ENCODE measurements around the gene ECI1.
A peak's percentile ranks its signal among the peaks of the same experiment; 100 is the strongest.
"Not testable (repeated sequence)": the region's sequence is repeated elsewhere in the genome, so short reads cannot be mapped to it uniquely, and the experiment has no call there.

The ECI1 gene

DNA sequence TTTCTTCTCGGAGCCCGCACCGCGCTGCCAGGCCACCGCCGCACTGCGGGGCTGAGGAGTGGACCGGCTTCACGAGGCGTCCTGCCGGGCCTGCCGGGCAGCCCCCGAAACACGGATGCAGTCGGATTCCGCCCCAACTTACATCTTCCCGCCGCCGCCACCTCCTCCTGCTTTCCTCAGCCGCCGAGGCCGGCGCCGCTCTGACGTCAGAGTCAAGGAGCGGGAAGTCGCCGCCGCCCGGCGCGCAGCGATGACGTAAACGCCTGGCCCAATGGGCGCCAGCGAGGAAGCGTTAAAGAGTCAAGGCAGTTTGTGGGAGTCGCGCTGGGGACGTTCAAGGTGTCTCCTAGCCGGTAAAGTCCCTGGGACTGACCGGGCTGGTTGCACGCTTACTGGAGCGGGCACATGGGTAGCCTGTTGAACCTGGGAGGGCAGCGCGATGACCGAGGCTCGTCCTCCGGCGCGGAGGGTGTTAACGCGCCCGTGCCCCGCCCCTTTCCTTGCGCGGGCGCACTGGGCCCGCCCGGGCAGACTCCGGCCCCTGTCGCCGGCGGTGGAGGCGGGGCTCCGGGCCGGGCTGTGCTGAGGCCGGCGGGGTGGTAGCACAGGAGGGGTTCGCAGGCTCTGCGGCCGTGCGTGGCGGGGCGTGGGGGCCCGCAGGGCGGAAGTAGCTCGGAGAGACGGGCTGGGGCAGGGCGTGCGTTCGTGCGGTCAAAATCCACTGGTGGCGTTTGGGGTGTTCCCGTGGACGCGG, 16.7 kb upstream of the ECI1 start, which contains the start of gene RNPS1:
Gene RNPS1 (minus strand): TSS at position 214 of the 754 bp plus-strand sequence. CDS start 3,483 bp downstream, outside the sequence.
- H3K9me3 ChIP-seq (ENCODE audit: control insufficient read depth, insufficient read depth, low read depth, low read length): no peaks in the 10 kb centered on the region
- peak within 1 kb of the TSS; percentile 93 for H3K9ac ChIP-seq (ENCODE audit: low read length)
- peaks cover 26% of the 10 kb centered on the region for H3K36me3 ChIP-seq (ENCODE audit: control insufficient read depth, insufficient read depth, low read length)
- H3K4me1 ChIP-seq (ENCODE audit: control insufficient read depth, insufficient read depth, low read length): peaks cover 7% of the 10 kb centered on the region; the same call in 1 of the 2 replicates
- H3K27ac ChIP-seq (ENCODE audit: low read depth, low read length): peak within 1 kb of the TSS; percentile 96
- H3K4me3 ChIP-seq (ENCODE audit: low read depth, low read length): peak within 1 kb of the TSS; percentile 94
- H3K27me3 ChIP-seq (ENCODE audit: control insufficient read depth, insufficient read depth, low read length): no peaks in the 10 kb centered on the region

DNA sequence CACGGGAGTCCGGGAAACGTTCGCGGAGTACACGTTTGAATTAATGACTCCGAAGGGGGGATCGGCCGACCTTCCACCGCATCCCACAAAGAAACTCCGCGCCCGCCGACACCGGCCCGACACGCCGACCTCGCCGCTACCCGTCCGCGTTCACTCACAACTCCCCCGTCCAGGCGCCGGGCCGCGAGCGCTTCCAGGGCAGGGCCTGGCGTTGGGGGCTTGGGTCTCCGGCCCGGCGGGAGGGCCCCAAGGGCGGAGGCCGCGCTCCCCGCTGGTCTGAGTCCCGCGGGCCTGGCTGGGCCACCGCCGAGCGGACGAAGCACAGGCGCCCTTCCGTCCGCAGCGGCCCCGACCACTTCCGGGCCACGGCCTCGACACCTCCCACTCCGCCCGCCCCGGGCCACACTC, 16.1 kb upstream of the ECI1 start:
- H3K27me3 ChIP-seq (ENCODE audit: control insufficient read depth, insufficient read depth, low read length); H3K9me3 ChIP-seq (ENCODE audit: control insufficient read depth, insufficient read depth, low read depth, low read length); H3K4me1 ChIP-seq (ENCODE audit: control insufficient read depth, insufficient read depth, low read length): not testable (repeated sequence)
- Histone ChIP-seq H3K36me3 (ENCODE audit: control insufficient read depth, insufficient read depth, low read length) (peaks cover 32% of the 10 kb centered on the region), H3K4me3 (ENCODE audit: low read depth, low read length) (peak overlapping the region; percentile 94), H3K9ac (ENCODE audit: low read length) (peak overlapping the region; percentile 93), H3K27ac (ENCODE audit: low read depth, low read length) (peak overlapping the region; percentile 96)

DNA sequence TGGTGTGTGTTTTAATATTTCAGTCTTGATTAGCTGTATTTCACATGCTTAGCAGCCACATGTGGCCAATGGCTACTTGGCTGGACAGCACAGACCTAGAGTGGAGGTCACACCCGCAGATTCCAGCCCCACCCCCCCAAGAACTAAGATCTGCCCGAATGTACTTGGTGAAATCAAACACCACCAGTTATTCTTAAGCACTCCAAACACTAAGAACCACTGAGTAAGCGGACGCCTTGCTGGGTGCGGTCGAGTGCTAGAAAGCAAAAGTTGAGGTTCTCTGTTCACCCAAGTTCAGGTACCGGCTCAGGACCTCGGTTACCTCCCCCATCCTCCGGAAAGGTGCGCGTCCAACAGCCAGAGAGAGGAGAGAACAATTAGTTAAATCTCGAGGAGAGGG, 15.5 kb upstream of the ECI1 start:
- peaks cover 38% of the 10 kb centered on the region for H3K36me3 ChIP-seq (ENCODE audit: control insufficient read depth, insufficient read depth, low read length)
- H3K9ac ChIP-seq (ENCODE audit: low read length): peak overlapping the region; percentile 93
- not testable (repeated sequence) for H3K4me1 ChIP-seq (ENCODE audit: control insufficient read depth, insufficient read depth, low read length); H3K9me3 ChIP-seq (ENCODE audit: control insufficient read depth, insufficient read depth, low read depth, low read length); H3K27me3 ChIP-seq (ENCODE audit: control insufficient read depth, insufficient read depth, low read length)
- H3K4me3 ChIP-seq (ENCODE audit: low read depth, low read length): peak overlapping the region; percentile 94
- peak overlapping the region; percentile 96; the same call in 1 of the 2 replicates for H3K27ac ChIP-seq (ENCODE audit: low read depth, low read length)

DNA sequence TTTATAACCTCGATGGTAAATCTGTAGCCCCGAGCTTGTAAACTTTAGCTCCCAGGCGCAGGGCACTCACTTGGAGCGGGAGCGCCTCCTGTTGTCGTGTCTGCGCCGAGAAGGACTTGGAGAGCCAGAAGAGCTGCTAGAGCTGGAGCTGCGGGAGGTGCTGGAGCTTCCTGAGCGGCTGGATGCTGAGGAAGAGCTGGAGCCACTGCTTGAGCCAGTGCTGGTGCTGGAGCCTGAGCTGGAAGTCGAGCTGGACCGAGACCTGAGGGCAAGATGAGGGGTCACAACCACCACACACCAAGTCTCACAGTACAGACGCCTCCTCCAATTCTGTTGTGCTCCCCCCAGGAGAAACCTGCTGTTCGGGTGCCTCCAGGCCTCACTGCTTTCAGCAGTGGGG, 11.6 kb upstream of the ECI1 start:
- H3K27ac ChIP-seq (ENCODE audit: low read depth, low read length); H3K9me3 ChIP-seq (ENCODE audit: control insufficient read depth, insufficient read depth, low read depth, low read length); H3K9ac ChIP-seq (ENCODE audit: low read length); H3K27me3 ChIP-seq (ENCODE audit: control insufficient read depth, insufficient read depth, low read length); H3K4me3 ChIP-seq (ENCODE audit: low read depth, low read length); H3K4me1 ChIP-seq (ENCODE audit: control insufficient read depth, insufficient read depth, low read length): not testable (repeated sequence)
- peaks cover 76% of the 10 kb centered on the region for H3K36me3 ChIP-seq (ENCODE audit: control insufficient read depth, insufficient read depth, low read length)

DNA sequence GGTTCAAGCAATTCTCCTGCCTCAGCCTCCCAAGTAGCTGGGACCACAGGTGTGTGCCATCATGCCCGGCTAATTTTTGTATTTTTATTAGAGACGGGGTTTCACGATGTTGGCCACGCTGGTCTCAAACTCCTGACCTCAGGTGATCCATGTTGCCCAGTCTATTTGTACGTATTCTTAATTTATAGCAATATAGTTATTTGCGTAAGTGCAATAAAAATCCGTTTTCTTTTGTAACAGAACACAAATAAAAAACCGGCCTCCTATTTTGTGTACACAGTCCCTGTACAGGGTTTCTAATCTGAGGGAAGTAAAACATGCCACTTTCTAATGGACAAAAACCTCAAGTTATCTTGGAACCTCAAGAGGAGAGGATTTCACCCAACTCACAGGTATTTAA, 8.9 kb upstream of the ECI1 start:
- peaks cover 99% of the 10 kb centered on the region for H3K36me3 ChIP-seq (ENCODE audit: control insufficient read depth, insufficient read depth, low read length)

DNA sequence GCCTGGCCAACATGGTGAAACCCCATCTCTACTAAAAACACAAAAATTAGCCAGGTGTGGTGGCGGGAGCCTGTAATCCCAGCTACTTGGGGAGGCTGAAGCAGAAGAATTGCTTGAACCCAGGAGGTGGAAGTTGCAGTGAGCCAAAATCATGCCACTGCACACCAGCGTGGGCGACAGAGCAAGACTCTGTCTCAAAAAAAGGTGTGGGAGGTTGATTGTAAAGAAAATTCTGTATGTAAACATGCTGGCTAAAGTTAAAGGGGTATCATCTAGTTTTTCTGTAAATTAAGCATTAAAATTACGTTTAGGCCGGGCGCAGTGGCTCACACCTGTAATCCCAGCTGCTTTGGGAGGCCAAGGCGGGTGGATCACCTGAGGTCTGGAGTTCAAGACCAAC, 7.1 kb upstream of the ECI1 start:
- H3K9ac ChIP-seq (ENCODE audit: low read length): not testable (repeated sequence)

More for the DNA sequence above, 8.9 kb upstream of the ECI1 start:
- Histone ChIP-seq H3K4me1 (ENCODE audit: control insufficient read depth, insufficient read depth, low read length) (no peaks in the 10 kb centered on the region), H3K4me3 (ENCODE audit: low read depth, low read length) (no peak overlapping the region), H3K9me3 (ENCODE audit: control insufficient read depth, insufficient read depth, low read depth, low read length) (no peaks in the 10 kb centered on the region), H3K27ac (ENCODE audit: low read depth, low read length) (no peak overlapping the region), H3K27me3 (ENCODE audit: control insufficient read depth, insufficient read depth, low read length) (no peaks in the 10 kb centered on the region), H3K9ac (ENCODE audit: low read length) (no peak overlapping the region)

DNA sequence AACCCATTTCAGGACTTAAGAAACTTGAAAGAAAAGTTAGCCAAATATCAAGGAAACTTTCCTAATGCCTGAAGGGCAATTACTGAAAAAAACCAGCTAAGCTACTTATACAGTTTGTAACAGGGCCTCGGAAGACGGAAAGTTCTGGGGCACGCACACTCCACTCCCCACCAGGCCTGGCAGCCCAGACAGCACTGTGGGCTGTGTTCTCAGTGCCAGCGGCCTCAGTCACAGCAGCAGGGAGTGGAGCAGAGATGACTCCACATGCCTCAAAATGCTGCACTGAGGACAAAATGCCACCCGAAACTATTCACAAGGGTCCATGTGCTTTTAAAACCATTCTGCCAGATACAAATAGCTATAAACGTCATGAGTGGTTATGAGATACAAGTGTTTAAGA, 6.3 kb upstream of the ECI1 start:
- no peak overlapping the region for H3K9ac ChIP-seq (ENCODE audit: low read length)
- no peaks in the 10 kb centered on the region for H3K27me3 ChIP-seq (ENCODE audit: control insufficient read depth, insufficient read depth, low read length)
- H3K9me3 ChIP-seq (ENCODE audit: control insufficient read depth, insufficient read depth, low read depth, low read length): no peaks in the 10 kb centered on the region
- H3K27ac ChIP-seq (ENCODE audit: low read depth, low read length): no peak overlapping the region
- H3K36me3 ChIP-seq (ENCODE audit: control insufficient read depth, insufficient read depth, low read length): peaks cover 98% of the 10 kb centered on the region
- H3K4me3 ChIP-seq (ENCODE audit: low read depth, low read length): no peak overlapping the region
- H3K4me1 ChIP-seq (ENCODE audit: control insufficient read depth, insufficient read depth, low read length): 0 out of 2 replicates have a peak, but pooled peaks cover 1% of the 10 kb centered on the region

More for the DNA sequence above, 7.1 kb upstream of the ECI1 start:
- H3K4me3 ChIP-seq (ENCODE audit: low read depth, low read length); H3K9me3 ChIP-seq (ENCODE audit: control insufficient read depth, insufficient read depth, low read depth, low read length); H3K4me1 ChIP-seq (ENCODE audit: control insufficient read depth, insufficient read depth, low read length); H3K27me3 ChIP-seq (ENCODE audit: control insufficient read depth, insufficient read depth, low read length); H3K27ac ChIP-seq (ENCODE audit: low read depth, low read length): not testable (repeated sequence)
- H3K36me3 ChIP-seq (ENCODE audit: control insufficient read depth, insufficient read depth, low read length): peaks cover 98% of the 10 kb centered on the region

DNA sequence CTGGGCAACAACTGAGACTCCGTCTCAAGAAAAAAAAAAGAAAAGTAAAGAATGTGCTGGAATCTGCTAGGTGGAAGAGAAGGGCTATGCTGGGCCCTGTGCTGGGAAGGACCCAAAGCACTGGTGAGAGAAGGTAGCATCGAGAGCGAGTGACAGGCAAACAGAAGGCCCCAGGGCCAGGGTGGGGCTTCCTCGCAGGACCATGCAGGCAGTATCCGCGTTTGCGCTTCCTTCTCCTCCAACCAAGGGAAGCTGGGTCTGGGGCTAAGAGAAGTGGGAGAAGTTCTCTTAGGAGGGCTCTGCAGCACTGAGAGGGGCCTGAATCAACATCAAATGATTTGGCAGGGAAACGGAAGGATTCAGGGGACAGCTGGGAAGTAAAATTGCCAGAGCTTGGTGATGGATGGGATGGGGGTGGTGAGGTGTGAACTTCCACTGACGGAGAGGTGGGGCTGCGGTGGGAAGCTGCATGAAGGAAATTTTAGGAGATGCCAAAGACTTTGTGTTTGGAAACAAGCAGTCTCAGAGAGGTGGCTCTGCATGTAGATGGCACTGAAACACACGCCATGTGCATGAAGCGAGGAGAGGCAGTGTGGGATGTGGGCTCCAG, 5.2 kb upstream of the ECI1 start:
- Histone ChIP-seq H3K4me1 (ENCODE audit: control insufficient read depth, insufficient read depth, low read length) (peaks cover 10% of the 10 kb centered on the region; the same call in 1 of the 2 replicates), H3K9me3 (ENCODE audit: control insufficient read depth, insufficient read depth, low read depth, low read length) (no peaks in the 10 kb centered on the region), H3K4me3 (ENCODE audit: low read depth, low read length) (no peak overlapping the region), H3K36me3 (ENCODE audit: control insufficient read depth, insufficient read depth, low read length) (peaks cover 95% of the 10 kb centered on the region), H3K27ac (ENCODE audit: low read depth, low read length) (no peak overlapping the region), H3K27me3 (ENCODE audit: control insufficient read depth, insufficient read depth, low read length) (no peaks in the 10 kb centered on the region), H3K9ac (ENCODE audit: low read length) (no peak overlapping the region)

DNA sequence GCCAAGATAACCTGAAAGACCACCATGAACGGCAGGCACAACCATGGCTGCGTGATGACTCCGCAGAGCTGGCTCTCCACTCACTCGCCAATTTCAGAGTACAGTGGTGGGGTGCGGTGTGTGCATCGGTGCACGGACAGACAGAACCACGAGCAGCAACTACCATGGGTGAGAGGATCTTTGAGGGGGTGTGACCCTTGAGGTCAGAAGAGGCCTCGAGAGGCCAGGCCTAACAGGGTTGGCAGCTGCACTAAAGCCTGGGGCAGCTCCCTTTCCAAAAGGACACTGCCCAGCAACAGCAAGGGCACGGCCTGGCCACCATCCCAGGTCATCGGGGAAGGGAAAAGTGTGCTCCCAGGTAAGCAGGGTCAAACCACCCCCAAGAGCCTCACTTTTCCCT, 1.9 kb upstream of the ECI1 start:
- Histone ChIP-seq H3K9me3 (ENCODE audit: control insufficient read depth, insufficient read depth, low read depth, low read length) (no peaks in the 10 kb centered on the region), H3K4me3 (ENCODE audit: low read depth, low read length) (no peak overlapping the region), H3K27ac (ENCODE audit: low read depth, low read length) (no peak overlapping the region), H3K4me1 (ENCODE audit: control insufficient read depth, insufficient read depth, low read length) (peaks cover 10% of the 10 kb centered on the region; the same call in 1 of the 2 replicates), H3K36me3 (ENCODE audit: control insufficient read depth, insufficient read depth, low read length) (peaks cover 71% of the 10 kb centered on the region), H3K27me3 (ENCODE audit: control insufficient read depth, insufficient read depth, low read length) (no peaks in the 10 kb centered on the region), H3K9ac (ENCODE audit: low read length) (no peak overlapping the region)

DNA sequence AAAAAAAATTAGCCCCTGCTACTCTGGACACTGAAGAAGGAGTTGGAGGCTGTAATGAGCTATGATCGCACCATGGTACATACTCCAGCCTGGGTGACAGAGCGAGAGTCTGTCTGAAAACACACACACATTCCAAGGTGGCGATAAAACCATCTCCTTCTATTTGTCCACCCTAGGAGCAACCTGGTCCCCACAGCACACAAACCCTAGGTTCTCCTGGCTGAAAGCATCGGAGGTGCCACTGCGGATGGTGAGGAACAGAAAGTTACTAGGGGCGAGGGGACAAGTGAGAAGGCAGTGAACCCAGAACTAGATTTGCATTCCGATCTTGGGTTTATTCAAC, 1.4 kb upstream of the ECI1 start:
- no peaks in the 10 kb centered on the region for H3K27me3 ChIP-seq (ENCODE audit: control insufficient read depth, insufficient read depth, low read length)
- H3K9ac ChIP-seq (ENCODE audit: low read length): no peak overlapping the region
- peaks cover 10% of the 10 kb centered on the region; the same call in 1 of the 2 replicates for H3K4me1 ChIP-seq (ENCODE audit: control insufficient read depth, insufficient read depth, low read length)
- no peak overlapping the region for H3K4me3 ChIP-seq (ENCODE audit: low read depth, low read length)
- H3K9me3 ChIP-seq (ENCODE audit: control insufficient read depth, insufficient read depth, low read depth, low read length): no peaks in the 10 kb centered on the region
- no peak overlapping the region for H3K27ac ChIP-seq (ENCODE audit: low read depth, low read length)
- peaks cover 66% of the 10 kb centered on the region for H3K36me3 ChIP-seq (ENCODE audit: control insufficient read depth, insufficient read depth, low read length)

DNA sequence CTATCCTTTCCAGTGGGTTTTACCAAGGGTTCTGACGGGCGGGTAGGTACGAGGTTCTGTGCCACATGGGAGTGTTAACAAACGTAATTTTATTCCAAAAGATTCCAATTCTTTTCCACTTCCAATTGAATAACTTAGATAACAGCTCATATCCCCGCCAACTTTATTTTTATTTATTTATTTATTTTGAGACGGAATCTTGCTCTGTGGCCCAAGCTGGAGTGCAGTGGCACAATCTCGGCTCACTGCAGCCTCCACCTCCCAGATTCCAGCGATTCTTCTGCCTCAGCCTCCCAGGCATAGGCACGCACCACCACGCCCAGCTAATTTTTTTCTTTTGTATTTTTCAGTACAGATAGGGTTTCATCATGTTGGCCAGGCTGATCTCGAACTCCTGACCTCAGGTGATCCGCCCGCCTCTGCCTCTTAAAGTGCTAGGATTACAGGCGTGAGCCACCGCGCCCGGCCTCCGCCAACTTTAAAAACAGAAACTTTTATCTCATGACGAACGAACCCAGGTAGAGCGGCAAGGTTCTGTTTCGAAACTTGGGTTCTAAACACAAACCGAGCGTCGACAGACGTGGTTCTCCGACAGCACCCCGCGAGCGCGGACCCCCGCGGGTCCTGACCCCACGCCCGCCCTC, 613 bp downstream of the ECI1 start:
- H3K9ac ChIP-seq (ENCODE audit: low read length): peak overlapping the region; percentile 67
- peaks cover 10% of the 10 kb centered on the region; the same call in 1 of the 2 replicates for H3K4me1 ChIP-seq (ENCODE audit: control insufficient read depth, insufficient read depth, low read length)
- H3K27ac ChIP-seq (ENCODE audit: low read depth, low read length): peak overlapping the region; percentile 64; the same call in 1 of the 2 replicates
- peak overlapping the region; percentile 74 for H3K4me3 ChIP-seq (ENCODE audit: low read depth, low read length)
- H3K36me3 ChIP-seq (ENCODE audit: control insufficient read depth, insufficient read depth, low read length): peaks cover 57% of the 10 kb centered on the region
- no peaks in the 10 kb centered on the region for H3K27me3 ChIP-seq (ENCODE audit: control insufficient read depth, insufficient read depth, low read length)
- H3K9me3 ChIP-seq (ENCODE audit: control insufficient read depth, insufficient read depth, low read depth, low read length): no peaks in the 10 kb centered on the region

Measured in HUES6 (cell line).